Measurements from ENCODE around the gene MVD.

Gene MVD

GRCh38 chr16:88657371-88657770, 5.5 kb downstream of the MVD start:
- TF ChIP-seq CTCF (IDR thresholded peaks at IDR 0.05; ENCODE audit: low read depth, low read length) = no peak
- H3K4me3 ChIP-seq (ENCODE audit: low read depth, low read length) = no peak overlapping the region

GRCh38 chr16:88656291-88656980, 6.5 kb downstream of the MVD start:
- no peak overlapping the region for H3K4me3 ChIP-seq (ENCODE audit: low read depth, low read length)
- no peak for TF ChIP-seq CTCF (IDR thresholded peaks at IDR 0.05; ENCODE audit: low read depth, low read length)

- H3K4me3 ChIP-seq (ENCODE audit: low read depth, low read length) = no peak overlapping the region
Observed at GRCh38 chr16:88655733-88656281, 7.1 kb downstream of the MVD start.

GRCh38 chr16:88655053-88655732, 7.7 kb downstream of the MVD start:
- no peak for TF ChIP-seq CTCF (IDR thresholded peaks at IDR 0.05; ENCODE audit: low read depth, low read length)
- no peak overlapping the region for H3K4me3 ChIP-seq (ENCODE audit: low read depth, low read length)

More at GRCh38 chr16:88655733-88656281, 7.1 kb downstream of the MVD start:
- no peak for TF ChIP-seq CTCF (IDR thresholded peaks at IDR 0.05; ENCODE audit: low read depth, low read length)

GRCh38 chr16:88654363-88655052, 8.4 kb downstream of the MVD start:
- no peak for TF ChIP-seq CTCF (IDR thresholded peaks at IDR 0.05; ENCODE audit: low read depth, low read length)
- no peak overlapping the region for H3K4me3 ChIP-seq (ENCODE audit: low read depth, low read length)

- no peak for TF ChIP-seq CTCF (IDR thresholded peaks at IDR 0.05; ENCODE audit: low read depth, low read length)
- no peak overlapping the region for H3K4me3 ChIP-seq (ENCODE audit: low read depth, low read length)
Observed at GRCh38 chr16:88653596-88654362, 9.1 kb downstream of the MVD start.
